Activated CD4-positive, alpha-beta T cell treated with anti-CD3 and anti-CD28 coated beads for 1 hour (primary cell): Measurements from ENCODE around the gene PLCB4.

Experiments
- DNase-seq: peaks from one replicate; pipeline ENCODE4 v3.0.0-alpha.2; 2020

Gene PLCB4

DNA sequence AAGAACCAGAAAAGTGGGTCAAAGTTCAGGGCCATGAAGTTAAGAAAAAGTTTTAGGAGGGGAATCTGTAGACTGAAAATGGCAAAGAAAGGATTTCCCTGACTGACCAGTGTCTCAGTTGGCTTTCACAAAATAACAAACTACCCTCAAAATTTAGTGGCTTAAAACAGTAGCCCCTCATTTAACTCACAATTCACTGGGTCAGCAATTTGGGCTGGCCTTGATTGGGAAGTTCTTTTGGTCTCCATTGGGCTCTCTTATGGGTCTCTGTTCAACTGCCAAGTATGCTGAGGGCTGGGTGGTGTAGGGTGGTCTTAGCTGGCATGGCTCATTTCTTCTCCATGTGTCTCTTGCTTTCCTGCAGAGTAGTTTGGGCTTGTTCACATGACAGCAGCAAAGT is 161.5 kb downstream of the PLCB4 start:
- DNase-seq: no peak

- DNase-seq: no peak
Observed at GRCh38 chr20:9233804-9234203, 164.9 kb downstream of the PLCB4 start.

DNA sequence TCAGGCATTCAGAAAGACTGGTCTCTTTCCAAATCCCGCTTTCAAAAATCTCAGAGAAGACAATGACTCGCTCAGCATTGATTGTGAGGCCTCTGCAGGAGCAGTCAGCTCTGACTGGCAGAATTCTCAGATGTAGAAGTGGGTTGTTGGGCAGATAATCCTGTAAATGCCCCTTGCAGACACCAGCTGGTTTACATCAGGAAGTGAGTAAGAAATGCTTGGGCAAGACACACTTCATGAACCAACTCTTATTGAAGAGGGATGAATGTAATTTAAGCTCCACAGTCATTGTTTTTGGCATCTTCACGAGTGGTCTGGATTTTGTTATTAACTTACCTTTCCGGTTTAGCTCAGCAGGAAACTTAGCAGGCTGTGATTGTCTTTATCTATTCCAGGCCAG is 166.6 kb downstream of the PLCB4 start:
- no peak for DNase-seq

DNA sequence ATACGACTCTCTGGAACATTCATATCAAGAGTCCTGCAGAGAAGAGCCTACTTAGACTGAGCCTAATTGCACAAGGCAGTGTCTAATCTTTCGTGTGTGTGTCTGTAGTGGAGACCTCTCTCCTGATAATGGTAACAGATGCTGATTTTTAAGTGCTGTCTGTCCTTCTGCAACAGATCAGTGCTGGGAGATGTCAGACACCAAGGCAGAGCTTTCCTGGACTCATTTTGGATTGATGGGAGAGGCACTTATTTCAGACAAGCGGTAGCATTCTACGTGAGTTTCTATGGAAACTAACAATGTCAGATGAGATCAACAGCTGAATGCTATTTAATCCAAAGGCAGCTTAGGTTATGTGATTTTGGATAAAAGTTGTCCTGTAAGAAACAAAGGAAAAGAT is 167.6 kb downstream of the PLCB4 start:
- DNase-seq: no peak

GRCh38 chr20:9241232-9241692 is 172.4 kb downstream of the PLCB4 start:
- no peak for DNase-seq

DNA sequence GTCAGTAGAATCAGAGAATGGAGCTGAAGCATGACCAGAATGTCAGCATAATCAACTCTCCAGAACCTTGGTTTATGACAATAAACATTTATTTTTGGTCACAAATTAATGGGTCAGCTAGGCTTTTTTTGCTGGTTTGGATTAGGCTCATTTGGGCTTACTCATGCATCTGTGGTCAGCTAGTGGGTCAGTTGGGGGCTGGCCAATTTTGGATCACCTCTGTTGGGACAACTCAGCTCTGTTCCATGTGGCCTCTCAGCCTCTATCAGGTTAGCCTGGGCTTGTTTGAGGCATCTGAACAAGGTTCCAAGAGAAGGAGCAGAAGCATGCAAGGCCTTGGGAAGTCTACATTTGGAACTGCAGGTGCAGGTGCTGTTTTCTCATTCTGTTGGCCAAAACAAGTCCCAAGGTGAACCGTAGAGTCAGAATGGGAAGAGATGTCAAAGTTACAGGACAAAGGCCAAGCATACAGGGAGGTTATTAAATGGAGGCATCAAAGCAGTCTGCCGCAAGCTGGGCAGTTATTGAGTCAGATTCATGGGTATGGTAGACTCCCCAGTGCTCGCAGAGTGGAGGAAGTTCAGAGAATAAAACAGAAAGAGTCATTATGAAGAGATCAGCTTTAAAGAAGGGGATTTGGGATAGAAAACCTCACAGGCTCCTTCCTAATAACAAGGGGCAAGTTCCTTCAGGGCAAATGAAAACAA is 173.0 kb downstream of the PLCB4 start:
- no peak for DNase-seq

DNA sequence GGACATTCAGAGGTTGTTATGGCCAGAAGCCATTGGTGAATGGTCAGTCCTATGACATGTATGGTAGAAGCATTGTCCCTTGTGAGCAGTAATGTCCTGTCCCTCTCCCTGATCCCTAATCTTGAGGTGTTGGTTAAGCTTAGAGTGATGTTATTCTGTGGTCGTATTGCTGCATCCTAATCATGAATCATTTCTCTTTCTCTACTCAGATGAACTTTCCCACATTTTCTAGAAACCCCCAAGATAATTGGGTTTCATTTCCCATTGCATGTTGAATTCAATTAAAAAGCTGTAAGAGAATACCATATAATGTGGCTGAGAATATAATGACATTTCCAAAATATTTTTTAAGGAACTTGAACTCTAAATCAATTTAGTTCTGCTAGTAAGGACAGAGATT is 175.1 kb downstream of the PLCB4 start:
- no peak for DNase-seq

GRCh38 chr20:9244811-9245210 is 175.9 kb downstream of the PLCB4 start:
- no peak for DNase-seq

GRCh38 chr20:9246731-9247130 is 177.8 kb downstream of the PLCB4 start:
- DNase-seq: no peak

DNA sequence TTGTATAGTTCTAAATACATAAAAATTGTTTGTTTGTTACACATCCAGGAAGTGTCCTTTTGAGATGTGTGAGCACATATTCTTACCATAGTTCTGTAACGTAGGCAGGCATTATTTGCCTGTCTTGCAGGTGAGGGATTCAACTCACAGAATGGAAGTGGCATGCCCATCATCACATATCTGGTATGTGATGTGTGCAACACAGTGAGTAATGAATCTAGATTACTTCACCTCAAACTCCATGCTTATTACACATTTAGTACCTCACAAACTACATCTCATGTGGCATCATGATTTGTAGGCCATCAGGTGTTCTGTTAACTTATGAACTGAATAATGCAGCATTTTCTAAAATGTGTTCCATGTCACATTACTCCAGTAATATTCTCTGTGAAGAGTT is 181.6 kb downstream of the PLCB4 start:
- DNase-seq: no peak

- no peak for DNase-seq
Observed at GRCh38 chr20:9253006-9253539, 184.2 kb downstream of the PLCB4 start.

DNA sequence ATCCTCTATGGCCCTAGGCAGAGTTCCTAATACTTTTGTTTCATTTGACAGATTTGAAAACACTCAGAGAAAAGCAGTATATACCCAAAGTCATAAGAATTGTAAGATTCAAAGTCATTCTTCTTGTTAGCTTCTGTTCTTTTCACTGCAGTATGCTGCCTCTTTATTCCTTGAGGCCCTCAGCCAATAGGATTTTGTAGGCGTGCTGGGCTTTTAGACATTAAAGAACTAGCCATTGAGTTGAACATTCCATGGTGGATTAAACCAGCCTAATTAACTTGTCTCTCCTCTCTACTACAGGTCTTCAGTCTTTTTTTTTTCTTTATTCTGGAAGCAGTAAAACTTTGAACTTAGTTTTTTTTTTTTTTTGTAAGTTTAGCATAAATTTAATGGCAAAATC is 186.3 kb downstream of the PLCB4 start:
- no peak for DNase-seq

GRCh38 chr20:9256393-9256792 is 187.5 kb downstream of the PLCB4 start:
- DNase-seq: no peak

DNA sequence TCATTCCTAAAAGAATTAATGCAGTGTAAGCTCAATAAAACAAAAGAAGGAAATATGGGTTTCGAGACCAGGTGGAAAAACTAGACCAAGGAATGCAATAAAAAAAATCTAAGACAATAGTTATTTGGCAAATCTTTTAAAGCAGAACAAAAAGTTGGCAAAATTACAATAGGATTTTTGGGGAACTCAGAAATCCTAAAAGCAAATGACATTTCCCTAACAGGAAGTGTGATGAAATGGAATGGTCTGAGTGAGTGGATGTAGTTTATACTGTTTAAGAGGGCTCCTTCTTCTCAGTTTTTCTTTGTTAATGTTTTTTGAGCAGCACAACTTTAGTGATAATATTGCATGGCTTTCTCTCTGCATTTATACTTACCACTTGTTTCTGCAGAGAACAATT is 190.0 kb downstream of the PLCB4 start:
- no peak for DNase-seq

DNA sequence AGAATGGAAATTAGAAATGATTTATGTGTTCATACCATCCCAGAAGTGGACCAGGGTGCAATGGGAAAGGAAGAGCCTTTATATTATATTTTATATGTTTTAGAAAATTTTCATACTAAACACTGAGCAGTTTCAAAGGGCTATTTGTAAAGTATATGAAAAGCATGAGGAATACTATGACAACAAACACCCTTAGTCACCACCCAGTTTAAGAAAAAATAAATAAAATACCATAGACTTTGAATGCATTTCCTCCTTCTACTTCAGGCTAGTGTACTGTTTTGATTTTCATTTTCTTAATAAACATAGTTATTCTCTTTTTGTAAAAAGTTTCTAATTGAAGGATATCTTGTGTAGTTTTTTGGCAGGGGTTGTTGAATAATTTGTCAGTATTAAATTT is 191.1 kb downstream of the PLCB4 start:
- DNase-seq: no peak

- no peak for DNase-seq
Observed at GRCh38 chr20:9261781-9262180, 192.9 kb downstream of the PLCB4 start.

DNA sequence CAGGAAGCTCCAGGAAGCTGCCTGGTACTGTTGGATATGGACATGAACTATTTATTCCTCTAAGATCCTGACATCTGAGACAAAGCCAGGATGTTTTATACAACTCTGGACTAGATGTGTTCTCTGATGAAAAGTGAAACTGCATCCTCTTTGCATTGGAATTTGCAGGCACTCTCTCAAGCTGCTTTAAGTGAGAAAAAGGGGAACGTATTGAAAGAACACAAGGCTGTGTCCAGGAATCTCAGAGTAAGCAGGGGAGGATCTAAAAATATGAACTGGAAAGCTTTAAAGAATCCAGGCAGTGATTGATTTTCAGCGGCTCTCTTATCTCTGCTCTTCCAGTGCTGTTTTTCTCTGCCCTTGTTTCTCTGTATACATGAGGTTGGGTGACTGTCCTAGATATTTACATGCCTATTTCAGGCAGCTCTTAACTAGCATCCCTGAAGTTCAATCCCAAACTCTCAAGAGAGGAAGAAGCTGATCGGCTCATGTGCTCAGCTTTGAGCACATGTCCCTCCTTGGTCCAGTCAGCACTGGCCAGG is 193.8 kb downstream of the PLCB4 start:
- no peak for DNase-seq

GRCh38 chr20:9269280-9269971 is 200.5 kb downstream of the PLCB4 start:
- no peak for DNase-seq

DNA sequence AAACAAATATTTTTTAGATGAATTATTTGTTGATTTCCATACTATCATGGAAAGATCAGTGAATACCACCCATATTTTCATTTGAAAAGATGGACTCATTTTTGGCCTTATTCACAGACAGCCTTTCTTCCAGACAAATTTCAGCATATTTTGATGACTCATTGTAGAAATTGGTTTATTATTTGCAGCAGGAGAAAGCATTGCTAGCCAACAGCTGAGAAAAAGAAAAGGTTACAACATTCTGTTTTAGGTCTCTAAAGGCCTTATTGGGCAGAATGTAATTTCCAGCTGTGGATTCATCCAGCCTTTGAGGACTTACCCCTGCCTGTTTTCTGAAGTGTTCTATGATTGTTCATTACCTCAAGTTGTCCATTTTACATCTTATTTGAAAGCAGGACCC is 201.9 kb downstream of the PLCB4 start:
- DNase-seq: no peak

GRCh38 chr20:9276966-9277468 is 208.1 kb downstream of the PLCB4 start:
- DNase-seq: no peak

DNA sequence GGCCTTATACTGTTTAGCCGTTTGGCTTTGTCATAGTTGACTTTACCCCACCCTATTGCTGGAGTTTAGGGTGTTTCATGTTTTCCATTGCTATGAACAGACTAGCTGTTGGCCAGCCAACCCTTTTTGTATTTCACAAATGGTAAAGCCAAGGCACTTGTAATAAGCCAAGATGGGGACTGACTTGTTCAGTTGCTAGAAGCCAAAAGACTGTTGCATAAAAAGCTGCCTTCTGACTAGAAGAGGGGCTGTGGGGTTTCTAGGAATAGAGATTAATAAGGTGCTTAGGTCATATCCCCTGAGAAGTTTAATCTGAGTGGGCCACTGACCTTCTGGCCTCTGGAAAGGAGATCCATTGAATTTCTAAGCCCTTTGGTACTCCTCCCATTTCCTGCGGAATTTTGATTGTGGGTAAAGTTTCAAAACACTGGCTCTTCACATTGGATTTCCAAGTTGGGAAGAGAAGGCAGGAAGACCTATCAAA is 211.1 kb downstream of the PLCB4 start:
- DNase-seq: no peak

DNA sequence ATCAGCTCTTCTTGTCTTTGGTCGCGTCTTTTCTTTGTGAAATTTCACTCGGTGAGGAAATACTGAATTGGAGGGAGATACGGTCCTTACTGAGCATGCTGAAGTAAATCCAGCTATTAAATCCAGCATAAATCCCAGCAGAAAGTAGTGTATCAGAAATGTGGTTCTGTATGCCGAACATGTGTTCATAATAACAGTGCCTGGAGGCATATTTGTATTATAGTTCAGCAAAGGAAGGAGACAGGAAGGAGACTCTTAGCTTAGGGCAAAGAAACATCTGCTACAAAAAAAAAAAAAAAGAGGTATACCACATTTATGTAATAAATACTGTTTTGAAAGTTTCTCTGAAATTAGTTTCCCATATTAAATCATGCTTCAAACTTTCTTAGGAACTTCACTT is 211.8 kb downstream of the PLCB4 start:
- no peak for DNase-seq

- DNase-seq: no peak
Observed at GRCh38 chr20:9281803-9282202, 212.9 kb downstream of the PLCB4 start.

- no peak for DNase-seq
Observed at GRCh38 chr20:9285617-9286016, 216.7 kb downstream of the PLCB4 start.
